Central memory CD4-positive, alpha-beta T cell (primary cell): ENCODE measurements around the gene MMP19.

Source experiments
- DNase-seq: peaks from one replicate; pipeline ENCODE4 v3.0.0; 2022

MMP19 gene

GRCh38 chr12:55812088-55812487, 30.6 kb downstream of the MMP19 start:
- no peak for DNase-seq

GRCh38 chr12:55809274-55809673, 33.5 kb downstream of the MMP19 start:
- no peak for DNase-seq

GRCh38 chr12:55806982-55807381, 35.8 kb downstream of the MMP19 start:
- DNase-seq = no peak

- DNase-seq = no peak
Measured at GRCh38 chr12:55797550-55797949, 45.2 kb downstream of the MMP19 start.

GRCh38 chr12:55797068-55797467, 45.7 kb downstream of the MMP19 start:
- no peak for DNase-seq

- DNase-seq = no peak
Measured at GRCh38 chr12:55795950-55796349, 46.8 kb downstream of the MMP19 start.

GRCh38 chr12:55789893-55790292, 52.8 kb downstream of the MMP19 start:
- DNase-seq = no peak

GRCh38 chr12:55789171-55789570, 53.6 kb downstream of the MMP19 start:
- DNase-seq = no peak

- DNase-seq = no peak
Measured at GRCh38 chr12:55788546-55788945, 54.2 kb downstream of the MMP19 start.
